ENCODE data around the gene TTLL11.

GRCh38 chr9:122076773-122077172, 16.3 kb downstream of the TTLL11 start:
- no peak for TF ChIP-seq CTCF (IDR thresholded peaks at IDR 0.05)
- no peak for TF ChIP-seq POLR2A (IDR thresholded peaks at IDR 0.05)
